GM13977 (cell line): ENCODE data around the gene P2RY13.

ENCODE experiments used
- DNase-seq: peaks from one replicate; pipeline ENCODE4 v3.0.0; 2012; ENCODE audit warnings: low spot score
- CTCF ChIP-seq: IDR thresholded peaks from 2 replicates; pipeline ENCODE4 v1.5.1; 2012; ENCODE audit warnings: mild to moderate bottlenecking, control low read depth; ENCODE audit not compliant: insufficient read depth; ENCODE audit errors: extremely low read depth, missing control alignments
- in situ Hi-C: fragments of 300-500 bp; cut with MboI; formaldehyde crosslinking; loops from one replicate; pipeline ENCODE4 v1.12.0; 2022; ENCODE audit warnings: low sequenced_read_pairs, low pct_unique_long_range_greater_than_20kb, mixed read lengths, inconsistent platforms; ENCODE audit not compliant: unreplicated experiment

P2RY13 gene

GRCh38 chr3:151316267-151316991 lies 12.9 kb downstream of the P2RY13 start, which contains the start of gene GPR87:
Gene GPR87, minus strand, starts transcription at chr3:151316820. Its CDS starts 16,720 bp downstream, at chr3:151300100.
- no peak for DNase-seq
- no peak for TF ChIP-seq CTCF
- in situ Hi-C loops: no loop called here

- in situ Hi-C loops: no loop called here
- TF ChIP-seq CTCF: no peak
- no peak for DNase-seq
Measured at GRCh38 chr3:151315846-151316245, 13.5 kb downstream of the P2RY13 start.

- in situ Hi-C loops: no loop called here
- DNase-seq: no peak
- TF ChIP-seq CTCF: no peak
Measured at GRCh38 chr3:151315136-151315535, 14.2 kb downstream of the P2RY13 start.

GRCh38 chr3:151314593-151314992 lies 14.8 kb downstream of the P2RY13 start:
- TF ChIP-seq CTCF: no peak
- in situ Hi-C loops: no loop called here
- DNase-seq: no peak

- no peak for TF ChIP-seq CTCF
- in situ Hi-C loops: no loop called here
- DNase-seq: no peak
Measured at GRCh38 chr3:151314137-151314536, 15.2 kb downstream of the P2RY13 start.

- TF ChIP-seq CTCF: no peak
- in situ Hi-C loops: no loop called here
- no peak for DNase-seq
Measured at GRCh38 chr3:151312972-151313371, 16.4 kb downstream of the P2RY13 start.
